Stimulated activated CD8-positive, alpha-beta memory T cell treated with anti-CD3 and anti-CD28 coated beads, Interleukin-15, amount 100 ng/mL, for 4 hours (primary cell): ENCODE results near the gene CCNC.
"Not testable (repeated sequence)": the region's sequence is repeated elsewhere in the genome, so short reads cannot be mapped to it uniquely, and the experiment has no call there.

Experiments used
- DNase-seq, 2 donors: peaks; one replicate each; pipeline ENCODE4 v3.0.0-alpha.2; 2020; ENCODE audit warnings: low read depth in 2 of 2

Gene CCNC

GRCh38 chr6:99603421-99604165, 35.1 kb upstream of the CCNC start:
- no peak for DNase-seq

GRCh38 chr6:99602520-99603420, 34.3 kb upstream of the CCNC start:
- no peak for DNase-seq

GRCh38 chr6:99594696-99595095, 26.2 kb upstream of the CCNC start:
- not testable (repeated sequence) for DNase-seq

- no peak for DNase-seq
Measured at GRCh38 chr6:99592900-99593299, 24.4 kb upstream of the CCNC start.

GRCh38 chr6:99591673-99592364, 23.4 kb upstream of the CCNC start:
- DNase-seq = no peak

GRCh38 chr6:99590728-99591672, 22.5 kb upstream of the CCNC start:
- DNase-seq = no peak

GRCh38 chr6:99589907-99590493, 21.5 kb upstream of the CCNC start:
- no peak for DNase-seq

- DNase-seq = no peak
Measured at GRCh38 chr6:99589290-99589672, 20.8 kb upstream of the CCNC start.

- DNase-seq = peak; percentile 37 to 44
Measured at GRCh38 chr6:99588618-99589289, 20.3 kb upstream of the CCNC start.

GRCh38 chr6:99587792-99588191, 19.3 kb upstream of the CCNC start:
- no peak for DNase-seq

- DNase-seq = no peak
Measured at GRCh38 chr6:99579781-99580180, 11.3 kb upstream of the CCNC start.

GRCh38 chr6:99575544-99576227, 7.2 kb upstream of the CCNC start:
- DNase-seq = no peak

GRCh38 chr6:99573980-99574617, 5.6 kb upstream of the CCNC start:
- DNase-seq = no peak

- DNase-seq = no peak
Measured at GRCh38 chr6:99563056-99563723, 5.3 kb downstream of the CCNC start.

GRCh38 chr6:99560668-99561067, 7.8 kb downstream of the CCNC start:
- no peak for DNase-seq

GRCh38 chr6:99559057-99559456, 9.4 kb downstream of the CCNC start:
- no peak for DNase-seq

- DNase-seq = no peak
Measured at GRCh38 chr6:99553888-99554287, 14.6 kb downstream of the CCNC start.

GRCh38 chr6:99550046-99550748, 18.3 kb downstream of the CCNC start:
- no peak for DNase-seq
